Naive thymus-derived CD8-positive, alpha-beta T cell (primary cell): Measurements from ENCODE around the gene REG1B. TPM values are rescaled to one million over a fixed set of nuclear protein-coding genes. Genes with fewer than 3 reads are reported as not detected.

Experiments used
- ATAC-seq, 2 donors: fragments of 150-1000 bp; cut with Tn5 transposase in 1 of 2; sonication (Bioruptor Pico), chemical (Tn5 transposase) in 1 of 2; 1 replicate in 1 of 2; 2 replicates in 1 of 2; pipeline ENCODE4 v1.10.0; 2021; ENCODE audit warnings: mild to moderate bottlenecking in 2 of 2, moderate library complexity in 2 of 2
- POLR2A ChIA-PET: fragments of 350-600 bp; sonication (Branson Sonifier 250); formaldehyde crosslinking; loops from one replicate; lab custom pipeline; 2021; ENCODE audit warnings: antibody characterized with exemption; lab: Charles Lee
- DNase-seq, 10 donors: peaks; one replicate each; pipeline versions ENCODE4 v3.0.0 to v3.0.0-alpha.2; 2020 to 2022
- H3K27ac Mint-ChIP-seq, 10 donors: one replicate each; pipeline ENCODE4 v1.8.0; 2020 to 2022; ENCODE audit warnings: mild to moderate bottlenecking in 10 of 10, mixed read lengths in 10 of 10, moderate library complexity in 4 of 10, inconsistent platforms in 1 of 10
- H3K27me3 Mint-ChIP-seq, 5 donors: one replicate each; pipeline ENCODE4 v1.8.0; 2021 to 2022; ENCODE audit warnings: mixed read lengths in 5 of 5
- H3K36me3 Mint-ChIP-seq, 3 donors: one replicate each; pipeline ENCODE4 v1.8.0; 2020 to 2022; ENCODE audit warnings: mixed read lengths in 3 of 3, mild to moderate bottlenecking in 2 of 3, inconsistent platforms in 1 of 3
- H3K4me1 Mint-ChIP-seq, 4 donors: one replicate each; pipeline ENCODE4 v1.8.0; 2021 to 2022; ENCODE audit warnings: mixed read lengths in 4 of 4
- H3K4me3 Mint-ChIP-seq, 10 donors: one replicate each; pipeline ENCODE4 v1.8.0; 2020 to 2022; ENCODE audit warnings: mild to moderate bottlenecking in 10 of 10, mixed read lengths in 10 of 10, moderate library complexity in 6 of 10, inconsistent platforms in 1 of 10
- H3K9me3 Mint-ChIP-seq, 9 donors: one replicate each; pipeline ENCODE4 v1.8.0; 2020 to 2022; ENCODE audit warnings: mixed read lengths in 9 of 9, mild to moderate bottlenecking in 3 of 9, inconsistent platforms in 1 of 9, moderate library complexity in 1 of 9
- polyA plus RNA-seq, 3 donors: library from polyadenylated mRNA; unstranded; fragments of 300-500 nt; fragmentation: Illumina TruSeq; gene quantifications; one replicate each; pipeline ENCODE4 v1.2.3, GENCODE V29; 2021
- total RNA-seq, 8 experiments: library from RNA in 2 of 8; stranded (reverse) in 2 of 8; gene quantifications; one replicate each; pipeline ENCODE4 v1.2.3 and lab custom pipeline; 2021 to 2026

The REG1B gene
- total and polyA plus RNA-seq, 5 experiments from 2014 or later: not detected

- no peak overlapping the region for H3K4me3 Mint-ChIP-seq
- no peak for DNase-seq
- peaks cover 0 to 3% (median 0%) of the 10 kb centered on the region in 4 donors for H3K4me1 Mint-ChIP-seq
- peaks cover 4 to 22% (median 11%) of the 10 kb centered on the region in 9 donors for H3K9me3 Mint-ChIP-seq
- no peak overlapping the region for H3K27ac Mint-ChIP-seq
- no peaks in the 10 kb centered on the region for H3K27me3 Mint-ChIP-seq
- POLR2A ChIA-PET: no interaction called here
- H3K36me3 Mint-ChIP-seq: no peaks in the 10 kb centered on the region
- ATAC-seq: no peak
These were observed 17.5 kb upstream of the REG1B start for GRCh38 chr2:79105259-79105658.

- DNase-seq (no peak), ATAC-seq (no peak)
- Mint-ChIP-seq H3K27me3 (no peaks in the 10 kb centered on the region), H3K36me3 (no peaks in the 10 kb centered on the region), H3K9me3 (peaks cover 5 to 24% (median 13%) of the 10 kb centered on the region in 9 donors), H3K4me1 (peaks cover 0 to 13% (median 0%) of the 10 kb centered on the region in 4 donors), H3K27ac (no peak overlapping the region), H3K4me3 (no peak overlapping the region)
- POLR2A ChIA-PET: no interaction called here
These were observed 15.4 kb upstream of the REG1B start for GRCh38 chr2:79103214-79103613.

GRCh38 chr2:79101024-79101423 lies 13.2 kb upstream of the REG1B start:
- no peak for ATAC-seq
- peaks cover 0 to 2% (median 0%) of the 10 kb centered on the region in 3 donors for H3K36me3 Mint-ChIP-seq
- POLR2A ChIA-PET: no interaction called here

GRCh38 chr2:79100285-79100684 lies 12.5 kb upstream of the REG1B start:
- DNase-seq: no peak
- Mint-ChIP-seq H3K4me1 (peaks cover 0 to 13% (median 0%) of the 10 kb centered on the region in 4 donors), H3K27me3 (no peaks in the 10 kb centered on the region), H3K4me3 (no peak overlapping the region), H3K27ac (peak overlapping the region in 1 of 10 donors; percentile 63), H3K36me3 (peaks cover 0 to 2% (median 0%) of the 10 kb centered on the region in 3 donors), H3K9me3 (peaks cover 8 to 27% (median 15%) of the 10 kb centered on the region in 9 donors)
- POLR2A ChIA-PET: no interaction called here
- no peak for ATAC-seq

More at GRCh38 chr2:79101024-79101423, 13.2 kb upstream of the REG1B start:
- Mint-ChIP-seq H3K4me1 (peaks cover 0 to 13% (median 0%) of the 10 kb centered on the region in 4 donors), H3K27me3 (no peaks in the 10 kb centered on the region), H3K4me3 (no peak overlapping the region), H3K27ac (no peak overlapping the region), H3K9me3 (peaks cover 8 to 27% (median 15%) of the 10 kb centered on the region in 9 donors)
- no peak for DNase-seq

- no peak overlapping the region for H3K4me3 Mint-ChIP-seq
- no peak for ATAC-seq
- H3K27me3 Mint-ChIP-seq: no peaks in the 10 kb centered on the region
These were observed 11.4 kb upstream of the REG1B start for GRCh38 chr2:79099140-79099686.

GRCh38 chr2:79097843-79098242 lies 10.1 kb upstream of the REG1B start:
- no peak overlapping the region for H3K27ac Mint-ChIP-seq
- DNase-seq: no peak
- no peaks in the 10 kb centered on the region for H3K27me3 Mint-ChIP-seq
- peaks cover 0 to 2% (median 0%) of the 10 kb centered on the region in 3 donors for H3K36me3 Mint-ChIP-seq
- ATAC-seq: no peak
- H3K9me3 Mint-ChIP-seq: peaks cover 0 to 24% (median 13%) of the 10 kb centered on the region in 9 donors
- H3K4me3 Mint-ChIP-seq: no peak overlapping the region
- peaks cover 0 to 13% (median 0%) of the 10 kb centered on the region in 4 donors for H3K4me1 Mint-ChIP-seq
- POLR2A ChIA-PET: no interaction called here

More at GRCh38 chr2:79099140-79099686, 11.4 kb upstream of the REG1B start:
- POLR2A ChIA-PET: no interaction called here
- DNase-seq: no peak
- H3K36me3 Mint-ChIP-seq: peaks cover 0 to 2% (median 0%) of the 10 kb centered on the region in 3 donors
- H3K9me3 Mint-ChIP-seq: peaks cover 0 to 24% (median 13%) of the 10 kb centered on the region in 9 donors
- H3K4me1 Mint-ChIP-seq: peaks cover 0 to 13% (median 0%) of the 10 kb centered on the region in 4 donors
- peak overlapping the region in 1 of 10 donors; percentile 63 for H3K27ac Mint-ChIP-seq

GRCh38 chr2:79090693-79091092 lies 2.9 kb upstream of the REG1B start:
- Mint-ChIP-seq H3K4me3 (no peak overlapping the region), H3K36me3 (no peaks in the 10 kb centered on the region), H3K9me3 (peaks cover 0 to 14% (median 1%) of the 10 kb centered on the region in 9 donors), H3K4me1 (no peaks in the 10 kb centered on the region), H3K27me3 (peaks cover 0 to 3% (median 0%) of the 10 kb centered on the region in 5 donors), H3K27ac (no peak overlapping the region)
- ATAC-seq (no peak), DNase-seq (no peak)
- POLR2A ChIA-PET: no interaction called here

GRCh38 chr2:79086255-79086654 lies 1.5 kb downstream of the REG1B start:
- no peak overlapping the region for H3K4me3 Mint-ChIP-seq
- no peak for DNase-seq
- H3K9me3 Mint-ChIP-seq: peaks cover 0 to 16% (median 6%) of the 10 kb centered on the region in 9 donors
- ATAC-seq: no peak
- peaks cover 0 to 12% (median 0%) of the 10 kb centered on the region in 4 donors for H3K4me1 Mint-ChIP-seq
- no peak overlapping the region for H3K27ac Mint-ChIP-seq
- H3K36me3 Mint-ChIP-seq: no peaks in the 10 kb centered on the region
- POLR2A ChIA-PET: no interaction called here
- H3K27me3 Mint-ChIP-seq: peaks cover 0 to 3% (median 0%) of the 10 kb centered on the region in 5 donors

- Mint-ChIP-seq H3K4me1 (peaks cover 0 to 12% (median 0%) of the 10 kb centered on the region in 4 donors), H3K9me3 (peaks cover 0 to 23% (median 8%) of the 10 kb centered on the region in 9 donors), H3K36me3 (no peaks in the 10 kb centered on the region), H3K4me3 (no peak overlapping the region), H3K27me3 (peaks cover 0 to 3% (median 0%) of the 10 kb centered on the region in 5 donors), H3K27ac (no peak overlapping the region)
- ATAC-seq (no peak), DNase-seq (no peak)
- POLR2A ChIA-PET: no interaction called here
These were observed 2.4 kb downstream of the REG1B start for GRCh38 chr2:79085382-79085781.

GRCh38 chr2:79084495-79085135 lies 3.2 kb downstream of the REG1B start:
- H3K4me1 Mint-ChIP-seq: peaks cover 0 to 13% (median 0%) of the 10 kb centered on the region in 4 donors
- no peak overlapping the region for H3K4me3 Mint-ChIP-seq
- H3K9me3 Mint-ChIP-seq: peaks cover 0 to 25% (median 8%) of the 10 kb centered on the region in 9 donors
- no peak overlapping the region for H3K27ac Mint-ChIP-seq
- peaks cover 0 to 3% (median 0%) of the 10 kb centered on the region in 5 donors for H3K27me3 Mint-ChIP-seq
- no peak for ATAC-seq
- POLR2A ChIA-PET: no interaction called here
- DNase-seq: no peak
- H3K36me3 Mint-ChIP-seq: no peaks in the 10 kb centered on the region

- no peak for DNase-seq
- ATAC-seq: no peak
These were observed 4.1 kb downstream of the REG1B start for GRCh38 chr2:79083597-79084251.

GRCh38 chr2:79082987-79083386 lies 4.8 kb downstream of the REG1B start:
- H3K36me3 Mint-ChIP-seq: no peaks in the 10 kb centered on the region
- ATAC-seq: no peak
- H3K4me1 Mint-ChIP-seq: peaks cover 0 to 18% (median 0%) of the 10 kb centered on the region in 4 donors
- DNase-seq: no peak
- no peak overlapping the region for H3K4me3 Mint-ChIP-seq
- H3K27ac Mint-ChIP-seq: no peak overlapping the region
- peaks cover 0 to 27% (median 15%) of the 10 kb centered on the region in 9 donors for H3K9me3 Mint-ChIP-seq
- POLR2A ChIA-PET: no interaction called here
- H3K27me3 Mint-ChIP-seq: peaks cover 0 to 3% (median 0%) of the 10 kb centered on the region in 5 donors

More at GRCh38 chr2:79083597-79084251, 4.1 kb downstream of the REG1B start:
- Mint-ChIP-seq H3K9me3 (peaks cover 0 to 25% (median 13%) of the 10 kb centered on the region in 9 donors), H3K4me3 (no peak overlapping the region), H3K27ac (no peak overlapping the region), H3K36me3 (no peaks in the 10 kb centered on the region), H3K4me1 (peaks cover 0 to 18% (median 0%) of the 10 kb centered on the region in 4 donors), H3K27me3 (peaks cover 0 to 3% (median 0%) of the 10 kb centered on the region in 5 donors)
- POLR2A ChIA-PET: no interaction called here

GRCh38 chr2:79071078-79071477 lies 16.7 kb downstream of the REG1B start:
- Mint-ChIP-seq H3K36me3 (peaks cover 0 to 17% (median 0%) of the 10 kb centered on the region in 3 donors), H3K9me3 (peaks cover 4 to 43% (median 12%) of the 10 kb centered on the region in 9 donors), H3K27me3 (no peaks in the 10 kb centered on the region), H3K27ac (no peak overlapping the region), H3K4me1 (no peaks in the 10 kb centered on the region), H3K4me3 (no peak overlapping the region)
- no peak for DNase-seq
- POLR2A ChIA-PET: no interaction called here
- no peak for ATAC-seq
